ENCODE measurements around the gene SOS1.
"Not testable (repeated sequence)": the region's sequence is repeated elsewhere in the genome, so short reads cannot be mapped to it uniquely, and the experiment has no call there.

DNA sequence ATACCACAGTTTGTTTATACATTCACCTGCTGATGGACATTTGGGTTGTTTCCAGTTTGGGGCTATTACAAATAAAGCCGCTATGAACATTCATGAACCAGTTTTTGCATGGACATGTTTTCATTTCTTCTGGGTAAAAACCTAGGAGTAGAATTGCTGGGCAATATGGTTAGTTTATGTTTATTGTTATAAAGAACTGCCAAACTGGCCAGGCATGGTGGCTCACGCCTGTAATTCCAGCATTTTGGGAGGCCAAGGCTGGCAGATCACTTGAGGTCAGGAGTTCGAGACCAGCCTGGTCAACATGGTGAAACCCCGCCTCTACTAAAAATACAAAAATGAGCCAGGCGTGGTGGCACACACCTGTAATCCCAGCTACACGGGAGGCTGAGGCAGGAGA lies 68.2 kb downstream of the SOS1 start:
- TF ChIP-seq, protein P1, sequence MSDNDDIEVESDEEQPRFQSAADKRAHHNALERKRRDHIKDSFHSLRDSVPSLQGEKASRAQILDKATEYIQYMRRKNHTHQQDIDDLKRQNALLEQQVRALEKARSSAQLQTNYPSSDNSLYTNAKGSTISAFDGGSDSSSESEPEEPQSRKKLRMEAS (CRISPR knock-in tag; IDR thresholded peaks at IDR 0.05), result not testable (repeated sequence)
- TF ChIP-seq, protein P2, sequence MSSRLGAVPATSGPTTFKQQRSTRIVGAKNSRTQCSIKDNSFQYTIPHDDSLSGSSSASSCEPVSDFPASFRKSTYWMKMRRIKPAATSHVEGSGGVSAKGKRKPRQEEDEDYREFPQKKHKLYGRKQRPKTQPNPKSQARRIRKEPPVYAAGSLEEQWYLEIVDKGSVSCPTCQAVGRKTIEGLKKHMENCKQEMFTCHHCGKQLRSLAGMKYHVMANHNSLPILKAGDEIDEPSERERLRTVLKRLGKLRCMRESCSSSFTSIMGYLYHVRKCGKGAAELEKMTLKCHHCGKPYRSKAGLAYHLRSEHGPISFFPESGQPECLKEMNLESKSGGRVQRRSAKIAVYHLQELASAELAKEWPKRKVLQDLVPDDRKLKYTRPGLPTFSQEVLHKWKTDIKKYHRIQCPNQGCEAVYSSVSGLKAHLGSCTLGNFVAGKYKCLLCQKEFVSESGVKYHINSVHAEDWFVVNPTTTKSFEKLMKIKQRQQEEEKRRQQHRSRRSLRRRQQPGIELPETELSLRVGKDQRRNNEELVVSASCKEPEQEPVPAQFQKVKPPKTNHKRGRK (CRISPR knock-in tag; IDR thresholded peaks at IDR 0.05; ENCODE audit: borderline replicate concordance), result not testable (repeated sequence)
- TF ChIP-seq, protein P3, sequence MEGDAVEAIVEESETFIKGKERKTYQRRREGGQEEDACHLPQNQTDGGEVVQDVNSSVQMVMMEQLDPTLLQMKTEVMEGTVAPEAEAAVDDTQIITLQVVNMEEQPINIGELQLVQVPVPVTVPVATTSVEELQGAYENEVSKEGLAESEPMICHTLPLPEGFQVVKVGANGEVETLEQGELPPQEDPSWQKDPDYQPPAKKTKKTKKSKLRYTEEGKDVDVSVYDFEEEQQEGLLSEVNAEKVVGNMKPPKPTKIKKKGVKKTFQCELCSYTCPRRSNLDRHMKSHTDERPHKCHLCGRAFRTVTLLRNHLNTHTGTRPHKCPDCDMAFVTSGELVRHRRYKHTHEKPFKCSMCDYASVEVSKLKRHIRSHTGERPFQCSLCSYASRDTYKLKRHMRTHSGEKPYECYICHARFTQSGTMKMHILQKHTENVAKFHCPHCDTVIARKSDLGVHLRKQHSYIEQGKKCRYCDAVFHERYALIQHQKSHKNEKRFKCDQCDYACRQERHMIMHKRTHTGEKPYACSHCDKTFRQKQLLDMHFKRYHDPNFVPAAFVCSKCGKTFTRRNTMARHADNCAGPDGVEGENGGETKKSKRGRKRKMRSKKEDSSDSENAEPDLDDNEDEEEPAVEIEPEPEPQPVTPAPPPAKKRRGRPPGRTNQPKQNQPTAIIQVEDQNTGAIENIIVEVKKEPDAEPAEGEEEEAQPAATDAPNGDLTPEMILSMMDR (IDR thresholded peaks at IDR 0.05), result not testable (repeated sequence)
- TF ChIP-seq, protein P4, sequence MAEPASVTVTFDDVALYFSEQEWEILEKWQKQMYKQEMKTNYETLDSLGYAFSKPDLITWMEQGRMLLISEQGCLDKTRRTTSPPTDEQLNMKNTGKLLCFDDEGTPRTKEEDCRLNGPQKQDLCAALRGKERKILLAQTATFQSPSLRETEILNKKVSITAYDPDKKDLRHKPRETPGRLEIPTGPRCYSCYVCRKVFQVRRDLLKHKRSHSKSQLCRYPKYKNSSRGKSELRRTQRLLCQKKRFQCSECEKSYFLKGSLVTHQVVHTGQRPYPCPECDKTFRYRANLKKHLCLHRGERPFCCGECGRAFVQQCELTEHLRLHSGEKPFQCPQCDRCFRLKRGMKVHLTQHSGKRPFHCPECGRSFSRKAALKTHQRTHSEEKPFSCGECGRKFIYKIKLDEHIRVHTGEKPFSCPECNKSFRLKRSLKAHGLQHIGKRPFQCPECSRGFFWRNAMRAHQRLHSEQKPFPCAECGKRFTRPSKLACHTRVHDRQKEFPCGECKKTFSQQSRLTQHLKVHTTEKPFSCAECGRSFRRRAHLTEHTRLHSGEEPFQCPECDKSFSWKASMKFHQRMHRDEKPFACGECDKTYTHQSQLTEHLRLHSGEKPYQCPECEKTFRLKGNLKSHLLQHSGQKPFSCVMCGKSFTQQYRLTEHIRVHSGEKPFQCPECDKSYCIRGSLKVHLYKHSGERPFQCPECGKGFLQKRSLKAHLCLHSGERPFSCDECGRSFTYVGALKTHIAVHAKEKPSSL (CRISPR knock-in tag; conservative IDR thresholded peaks at IDR 0.05), result not testable (repeated sequence)
- TF ChIP-seq ZNF263 (CRISPR knock-in tag; IDR thresholded peaks at IDR 0.05; ENCODE audit: low read depth); GRHL2 (CRISPR knock-in tag; IDR thresholded peaks at IDR 0.05; ENCODE audit: insufficient replicate concordance, severe bottlenecking); NR3C1 (CRISPR knock-in tag; conservative IDR thresholded peaks at IDR 0.05; ENCODE audit: low read depth); CREB1 (CRISPR knock-in tag; IDR thresholded peaks at IDR 0.05); ZNF423 (CRISPR knock-in tag; IDR thresholded peaks at IDR 0.05); ATF1 (CRISPR knock-in tag; IDR thresholded peaks at IDR 0.05); ELF4 (CRISPR knock-in tag; IDR thresholded peaks at IDR 0.05; ENCODE audit: low read depth); JAZF1 (CRISPR knock-in tag; IDR thresholded peaks at IDR 0.05); ZBTB21 (CRISPR knock-in tag; IDR thresholded peaks at IDR 0.05; ENCODE audit: borderline replicate concordance): not testable (repeated sequence)
- TF ChIP-seq, protein P5, sequence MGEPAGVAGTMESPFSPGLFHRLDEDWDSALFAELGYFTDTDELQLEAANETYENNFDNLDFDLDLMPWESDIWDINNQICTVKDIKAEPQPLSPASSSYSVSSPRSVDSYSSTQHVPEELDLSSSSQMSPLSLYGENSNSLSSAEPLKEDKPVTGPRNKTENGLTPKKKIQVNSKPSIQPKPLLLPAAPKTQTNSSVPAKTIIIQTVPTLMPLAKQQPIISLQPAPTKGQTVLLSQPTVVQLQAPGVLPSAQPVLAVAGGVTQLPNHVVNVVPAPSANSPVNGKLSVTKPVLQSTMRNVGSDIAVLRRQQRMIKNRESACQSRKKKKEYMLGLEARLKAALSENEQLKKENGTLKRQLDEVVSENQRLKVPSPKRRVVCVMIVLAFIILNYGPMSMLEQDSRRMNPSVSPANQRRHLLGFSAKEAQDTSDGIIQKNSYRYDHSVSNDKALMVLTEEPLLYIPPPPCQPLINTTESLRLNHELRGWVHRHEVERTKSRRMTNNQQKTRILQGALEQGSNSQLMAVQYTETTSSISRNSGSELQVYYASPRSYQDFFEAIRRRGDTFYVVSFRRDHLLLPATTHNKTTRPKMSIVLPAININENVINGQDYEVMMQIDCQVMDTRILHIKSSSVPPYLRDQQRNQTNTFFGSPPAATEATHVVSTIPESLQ (CRISPR knock-in tag; IDR thresholded peaks at IDR 0.05), result not testable (repeated sequence)

All from WTC11 (cell line).